Hypothalamus (tissue), 51 donors: Measurements from ENCODE around the gene HECTD1.
A peak's percentile ranks its signal among the peaks of the same experiment; 100 is the strongest.
"Not testable (repeated sequence)": the region's sequence is repeated elsewhere in the genome, so short reads cannot be mapped to it uniquely, and the experiment has no call there.

Experiments
- DNase-seq, 51 donors: peaks; one replicate each; lab custom pipeline; 2025; lab: John Stamatoyannopoulos, UW

HECTD1 gene

DNA sequence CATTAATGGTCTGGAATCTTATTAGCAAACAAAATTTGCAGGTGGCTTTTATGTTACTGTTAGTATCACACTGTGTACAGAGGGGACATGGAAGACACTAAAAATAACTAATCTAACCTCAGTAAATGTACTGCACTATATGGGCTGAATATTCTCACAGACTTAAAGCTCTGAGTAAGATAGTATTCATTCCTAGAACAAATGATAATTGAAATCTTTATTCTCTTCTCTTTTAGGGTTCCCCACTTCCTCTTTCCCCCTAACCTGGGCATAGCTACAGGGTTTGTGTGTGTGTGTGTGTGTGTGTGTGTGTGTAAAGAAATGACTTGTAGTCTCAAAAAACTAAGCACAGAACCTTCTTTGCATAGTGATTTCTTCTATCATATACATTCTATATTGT lies 21.4 kb upstream of the HECTD1 start:
- no peak for DNase-seq

DNA sequence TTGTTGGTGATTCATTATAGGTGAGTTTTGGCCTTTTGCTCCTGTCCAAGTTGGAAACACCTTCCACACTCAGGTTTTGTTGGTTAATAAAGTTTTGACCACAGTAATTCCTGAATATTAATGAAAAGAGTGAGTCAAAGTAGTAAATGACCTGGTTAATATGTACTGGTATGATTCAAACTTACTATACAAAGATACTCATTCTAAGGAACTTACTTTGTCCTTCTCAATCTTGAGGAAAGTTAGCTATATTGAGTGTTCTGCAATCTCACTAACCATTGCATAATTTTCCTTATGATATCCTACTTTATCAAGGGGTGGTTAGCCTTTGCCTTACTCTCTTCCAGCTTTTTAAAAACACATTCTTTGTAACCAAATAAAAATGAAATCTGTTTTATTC lies 20.9 kb upstream of the HECTD1 start:
- no peak for DNase-seq

DNA sequence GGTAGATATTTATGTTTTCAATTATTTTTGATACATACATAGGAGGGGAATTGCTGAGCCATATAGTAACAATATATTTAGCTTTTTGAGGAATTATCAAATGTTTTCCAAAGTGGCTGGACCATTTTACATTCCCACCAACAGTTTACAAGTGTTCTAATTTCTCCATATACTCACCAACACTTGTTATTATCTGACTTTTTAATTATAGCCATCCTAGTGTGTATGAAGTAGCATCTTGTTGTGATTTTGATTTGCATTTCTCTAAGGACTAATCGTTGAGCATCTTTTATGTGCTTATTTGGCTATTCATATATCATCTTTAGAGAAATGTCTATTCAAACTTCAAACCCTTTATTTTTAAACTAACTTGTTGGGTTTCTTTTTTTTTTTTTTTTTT lies 17.2 kb upstream of the HECTD1 start:
- no peak for DNase-seq

DNA sequence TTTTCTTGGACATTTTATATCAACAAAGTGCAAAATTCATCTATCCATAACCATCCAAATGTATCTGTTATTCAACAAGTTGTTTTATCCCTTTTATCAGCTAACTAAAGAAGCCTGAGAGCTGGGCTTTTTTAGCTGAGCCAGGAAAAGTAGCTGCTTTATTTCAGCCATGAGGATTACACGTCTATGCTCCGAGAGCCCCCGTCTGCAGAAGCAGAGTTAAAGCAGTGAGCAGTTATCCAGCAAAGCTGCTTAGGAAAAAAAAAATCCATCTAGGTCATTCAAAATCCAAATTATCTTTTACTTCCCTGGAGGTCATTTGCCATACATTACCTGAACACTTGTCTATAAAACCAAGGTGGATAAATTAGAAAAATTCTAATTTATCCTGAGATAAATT lies 15.7 kb upstream of the HECTD1 start:
- DNase-seq = no peak

DNA sequence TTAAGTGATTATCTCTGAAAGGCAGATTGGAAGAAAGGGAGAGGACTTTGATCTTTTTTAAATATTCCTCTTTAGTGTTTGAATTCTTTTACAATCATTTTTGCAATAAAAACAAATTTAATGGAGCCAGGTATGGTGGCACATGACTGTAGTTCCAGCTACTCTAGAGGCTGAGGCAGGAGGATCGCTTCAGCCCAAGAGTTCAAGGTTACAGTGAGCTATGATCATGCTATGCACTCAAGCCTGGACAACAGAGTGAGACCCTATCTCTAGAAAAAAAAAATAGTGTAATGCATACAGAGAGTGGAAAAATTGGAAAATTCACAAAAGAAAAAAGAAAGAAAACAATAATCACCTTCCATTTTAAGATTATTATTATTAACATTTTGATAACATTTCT lies 15.2 kb upstream of the HECTD1 start:
- no peak for DNase-seq

DNA sequence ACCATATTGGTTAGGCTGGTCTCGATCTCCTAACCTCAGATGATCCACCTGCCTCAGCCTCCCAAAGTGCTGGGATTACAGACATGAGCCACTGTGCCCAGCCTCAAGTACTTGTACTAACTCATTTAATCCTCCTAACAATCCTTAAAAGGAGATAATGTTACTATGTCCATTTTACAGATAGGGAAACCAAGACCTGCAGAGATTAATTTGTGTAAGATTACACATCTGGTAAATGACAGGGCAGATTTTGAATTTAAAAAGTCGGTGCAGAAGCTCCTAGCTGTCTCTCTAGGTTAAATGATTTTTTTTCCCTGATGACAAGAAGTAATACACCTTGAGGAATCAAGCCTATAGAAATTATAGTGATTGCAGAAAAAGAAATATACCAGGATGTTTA lies 13.7 kb upstream of the HECTD1 start:
- DNase-seq = no peak

DNA sequence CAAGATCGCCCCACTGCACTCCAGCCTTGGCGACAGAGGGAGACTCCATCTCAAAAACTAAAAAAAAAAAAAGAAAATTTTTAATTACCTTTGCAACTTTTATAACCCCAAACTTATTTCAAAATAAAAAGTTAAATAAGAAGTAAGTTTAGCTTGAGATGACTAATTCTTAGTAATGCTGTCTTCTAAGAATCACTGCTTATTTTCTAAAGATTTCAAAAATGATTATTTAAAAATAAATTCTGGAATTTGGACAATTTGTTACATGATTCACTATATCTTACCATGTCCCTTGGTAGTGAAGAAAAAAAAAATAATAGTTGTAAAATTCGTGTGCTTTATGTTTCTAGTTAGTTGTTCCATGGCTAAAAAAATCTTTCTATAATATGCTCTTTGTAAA lies 11.6 kb upstream of the HECTD1 start:
- DNase-seq = no peak

DNA sequence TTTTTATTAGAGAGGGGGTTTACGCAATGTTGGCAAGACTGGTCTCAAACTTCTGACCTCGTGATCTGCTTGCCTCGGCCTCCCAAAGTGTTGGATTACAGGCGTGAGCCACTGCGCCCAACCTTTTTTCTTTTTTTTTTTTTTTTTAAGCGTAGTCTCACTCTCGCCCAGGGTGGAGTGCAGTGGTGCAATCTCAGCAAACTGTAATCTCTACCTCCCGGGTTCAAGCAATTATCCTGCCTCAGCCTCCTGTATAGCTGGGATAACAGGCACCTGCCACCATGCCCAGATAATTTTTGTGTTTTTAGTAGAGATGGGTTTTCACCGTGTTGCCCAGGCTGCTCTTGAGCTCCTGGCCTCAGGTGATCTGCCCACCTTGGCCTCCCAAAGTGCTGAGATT lies 8.8 kb upstream of the HECTD1 start:
- no peak for DNase-seq

DNA sequence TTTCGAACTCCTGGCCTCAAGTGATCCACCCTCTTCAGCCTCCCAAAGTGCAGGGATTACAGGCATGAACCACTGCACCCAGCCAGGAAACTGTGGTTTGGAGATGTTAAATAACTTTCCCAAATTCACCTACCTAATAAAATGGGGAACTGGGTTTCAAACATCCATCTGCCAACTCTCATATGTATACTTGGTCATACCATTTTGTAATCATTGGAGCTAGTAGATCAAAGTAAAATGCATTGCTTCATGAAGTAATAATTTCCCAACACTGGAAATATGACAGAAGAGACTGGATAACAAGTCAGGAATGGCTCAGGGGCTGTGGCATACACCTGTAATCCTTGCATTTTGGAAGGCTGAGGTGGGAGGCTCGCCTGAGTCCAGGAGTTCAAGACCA lies 5.3 kb upstream of the HECTD1 start:
- DNase-seq = no peak

DNA sequence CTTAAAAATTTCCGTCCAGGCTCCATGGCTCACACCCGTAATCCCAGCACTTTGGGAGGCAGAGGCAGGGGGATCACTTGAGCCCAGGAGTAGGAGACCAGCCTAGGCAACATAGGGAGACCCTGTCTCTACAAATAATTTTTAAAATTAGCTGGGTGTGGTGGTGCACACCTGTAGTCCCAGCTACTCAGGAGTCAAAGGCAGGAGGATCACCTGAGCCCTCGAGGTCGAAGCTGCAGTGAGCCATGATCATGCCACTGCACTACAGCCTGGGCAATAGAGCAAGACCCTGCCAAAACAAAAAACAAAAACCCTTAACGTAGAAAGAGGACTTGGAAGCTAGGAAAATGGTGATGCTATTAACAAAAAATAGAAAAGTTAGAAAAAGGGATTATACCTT lies 2.0 kb upstream of the HECTD1 start:
- DNase-seq = no peak

DNA sequence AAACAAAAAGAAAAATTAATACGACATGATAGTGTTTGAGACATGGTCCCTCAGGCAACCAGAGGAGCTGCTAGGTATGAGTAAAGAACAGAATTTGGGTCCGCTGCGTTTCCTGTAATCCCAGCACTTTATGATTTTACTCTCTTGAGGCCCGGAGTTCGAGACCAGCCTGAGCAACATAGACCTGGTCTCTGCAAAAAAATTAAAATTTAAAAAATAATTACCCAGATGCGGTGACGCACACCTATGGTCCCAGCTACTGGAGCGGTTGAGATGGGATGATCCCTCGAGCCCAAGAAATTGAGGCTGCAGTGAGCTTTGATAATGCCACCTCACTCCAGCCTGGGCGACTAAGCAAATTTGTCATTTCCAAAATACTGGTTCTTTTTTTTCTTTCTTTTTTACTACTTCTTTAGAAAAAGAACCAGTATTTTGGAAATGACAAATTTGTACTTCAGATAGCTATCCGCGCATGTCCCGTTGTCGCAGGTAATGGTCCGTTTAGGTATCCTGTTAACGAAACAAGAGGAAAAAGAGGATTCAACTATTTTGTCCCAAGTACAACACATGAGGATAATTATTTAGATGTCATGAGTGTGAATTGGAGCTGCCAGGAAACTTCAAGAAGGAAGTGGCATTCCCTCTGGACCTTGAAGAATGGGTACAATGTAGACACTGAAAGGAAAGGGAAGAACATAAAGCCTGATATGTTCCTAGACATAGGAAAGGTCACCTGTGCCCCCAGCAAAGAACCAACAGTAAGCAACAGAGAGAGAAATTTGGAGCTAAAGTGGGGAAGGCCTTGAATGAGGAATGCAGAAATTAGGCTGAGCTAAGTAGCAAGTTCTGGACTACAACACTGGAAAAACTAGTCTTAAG lies 1.2 kb upstream of the HECTD1 start:
- peak in 2 of 51 donors; percentile 6 to 28 for DNase-seq

DNA sequence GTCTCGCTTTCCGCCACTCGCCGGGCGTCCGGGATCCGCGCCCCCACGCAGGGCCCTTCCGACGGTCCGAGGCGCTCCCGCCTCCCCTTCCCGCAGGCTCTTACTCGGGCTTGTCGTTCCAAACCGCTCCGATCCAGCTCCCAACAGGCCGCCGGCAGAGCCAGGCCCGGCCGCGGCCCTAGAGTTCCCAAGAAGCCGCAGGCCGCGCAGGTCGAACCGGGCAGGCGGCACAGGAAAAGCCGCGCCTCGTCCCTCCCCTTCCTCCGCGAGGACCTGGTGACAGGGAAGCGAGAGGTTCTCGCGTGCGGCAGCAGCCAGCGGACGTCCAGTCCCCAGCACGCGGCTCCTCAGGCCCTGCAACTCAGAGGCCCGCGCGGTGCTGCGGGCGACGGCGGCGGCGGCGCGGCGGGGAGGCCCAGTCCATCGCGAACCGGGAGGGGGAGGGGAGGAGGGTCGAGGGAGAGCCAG lies 272 bp downstream of the HECTD1 start:
- peak in 16 of 51 donors; percentile 41 to 96 (median 80) for DNase-seq

DNA sequence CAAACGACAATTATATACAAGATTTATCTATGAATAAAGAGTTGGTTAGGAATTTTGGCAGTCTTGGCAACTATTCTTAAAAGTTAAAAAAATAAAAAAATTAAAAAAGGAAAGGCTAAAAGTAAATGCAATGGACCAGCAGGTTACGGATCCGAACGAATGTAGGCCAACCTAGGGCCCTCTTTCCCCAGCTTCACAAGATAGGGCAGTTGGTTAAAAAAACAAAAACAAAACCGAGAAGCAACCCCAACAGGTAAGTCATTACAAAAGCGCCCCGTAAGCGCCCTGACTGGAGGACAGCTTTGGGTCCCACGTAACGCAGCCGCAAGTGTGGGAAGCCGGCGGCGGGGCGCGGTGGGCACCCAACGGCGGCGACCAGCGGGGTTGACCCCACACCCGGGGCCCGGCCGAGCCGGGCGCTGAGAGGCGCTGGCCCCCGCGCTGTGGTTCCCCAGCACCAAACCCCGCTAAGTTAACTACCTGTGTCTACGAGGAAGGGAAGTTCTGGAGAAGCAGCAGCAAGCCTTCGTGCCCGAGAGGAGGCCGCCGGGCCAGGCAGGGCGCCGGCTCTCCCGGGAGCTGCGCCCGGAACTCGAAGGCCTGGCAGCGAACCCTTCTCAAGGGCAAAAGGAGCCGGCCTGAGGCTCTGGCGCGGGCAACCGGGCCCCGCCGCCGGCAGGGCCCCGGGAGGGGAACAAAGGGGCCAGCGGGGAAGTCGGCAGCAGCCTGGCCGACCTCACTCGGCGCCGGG lies 882 bp downstream of the HECTD1 start:
- peak in 29 of 51 donors; percentile 2 to 65 (median 43) for DNase-seq

DNA sequence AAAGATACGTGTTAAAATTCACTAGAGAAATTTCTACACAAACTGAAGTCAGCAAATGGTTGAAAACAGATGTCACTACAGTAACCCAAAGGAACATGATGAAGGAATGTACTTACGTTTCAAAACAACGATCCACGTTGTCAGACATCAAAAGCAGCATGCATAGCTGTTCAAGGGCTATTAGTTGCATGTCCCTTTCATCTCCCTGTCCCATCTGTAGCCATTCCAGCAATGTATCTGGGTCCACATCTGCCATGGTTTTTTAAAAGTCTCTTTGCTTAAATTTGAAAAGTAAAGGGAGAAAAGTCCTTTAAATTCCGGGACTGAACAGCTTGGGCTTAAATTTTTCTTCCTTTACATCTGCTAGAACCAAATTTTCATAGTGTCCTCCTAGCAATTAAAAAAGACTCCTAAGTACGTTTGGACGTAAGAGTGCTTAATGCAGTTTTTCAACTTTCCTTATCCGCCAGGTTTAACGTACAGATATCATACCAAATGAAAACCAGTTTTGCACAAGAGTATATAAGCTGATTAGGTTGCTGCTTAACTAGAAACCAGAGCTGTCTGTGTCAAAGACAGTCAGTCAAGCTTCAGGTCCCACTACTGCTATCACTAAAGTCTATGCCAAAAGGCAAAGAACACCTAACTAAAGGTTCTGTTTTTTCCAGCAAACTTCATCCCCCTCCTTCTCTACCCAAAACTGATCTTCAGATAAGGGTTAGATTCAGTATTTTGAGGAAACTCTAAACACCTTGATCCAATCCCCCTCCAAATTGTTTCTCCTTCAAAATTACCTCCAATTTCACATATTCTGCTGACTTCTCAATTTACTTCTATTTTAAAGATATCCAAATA lies 1.7 kb downstream of the HECTD1 start:
- DNase-seq = peak in 1 of 51 donors; percentile 21

DNA sequence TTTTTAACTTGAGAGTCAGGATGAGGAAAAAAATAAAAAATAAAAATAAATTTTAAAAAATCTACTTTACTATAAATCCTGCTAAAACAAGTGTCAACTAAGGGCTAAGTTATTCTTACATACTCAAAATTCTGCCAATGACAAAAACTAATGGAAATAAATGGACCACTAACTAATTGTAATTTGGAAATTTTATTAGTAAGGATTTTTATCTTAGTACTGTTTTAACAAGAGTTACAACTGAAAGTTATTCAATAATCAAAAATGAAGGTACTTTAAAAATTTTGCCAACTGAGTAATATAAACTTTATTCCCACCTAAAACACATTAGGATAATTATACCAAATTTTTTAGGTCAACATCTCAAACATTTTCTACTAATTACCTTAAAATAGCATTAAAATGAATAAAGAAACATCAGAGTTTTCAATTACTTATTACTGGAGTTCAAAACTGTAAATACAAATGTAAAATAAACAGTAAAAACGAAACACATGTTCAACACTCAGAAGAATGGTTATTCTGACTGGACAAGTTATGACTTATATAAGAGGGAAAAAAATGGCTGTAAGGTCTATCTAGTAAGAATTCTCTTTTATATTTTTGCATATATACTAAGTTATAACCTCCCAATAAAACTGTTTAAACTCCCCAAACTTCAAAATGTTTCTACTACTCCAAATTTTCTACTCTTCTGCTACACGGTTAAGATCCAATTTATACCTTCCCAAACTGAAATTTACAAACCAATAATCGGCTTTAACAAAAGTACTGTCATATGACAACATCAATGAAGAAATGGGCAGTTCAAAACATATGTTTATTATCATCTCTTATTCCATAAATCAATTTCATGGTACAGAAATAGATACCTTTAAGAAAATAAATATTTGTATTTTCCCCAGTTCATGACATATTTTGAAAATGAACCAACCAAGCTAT lies 2.7 kb downstream of the HECTD1 start:
- DNase-seq = no peak

DNA sequence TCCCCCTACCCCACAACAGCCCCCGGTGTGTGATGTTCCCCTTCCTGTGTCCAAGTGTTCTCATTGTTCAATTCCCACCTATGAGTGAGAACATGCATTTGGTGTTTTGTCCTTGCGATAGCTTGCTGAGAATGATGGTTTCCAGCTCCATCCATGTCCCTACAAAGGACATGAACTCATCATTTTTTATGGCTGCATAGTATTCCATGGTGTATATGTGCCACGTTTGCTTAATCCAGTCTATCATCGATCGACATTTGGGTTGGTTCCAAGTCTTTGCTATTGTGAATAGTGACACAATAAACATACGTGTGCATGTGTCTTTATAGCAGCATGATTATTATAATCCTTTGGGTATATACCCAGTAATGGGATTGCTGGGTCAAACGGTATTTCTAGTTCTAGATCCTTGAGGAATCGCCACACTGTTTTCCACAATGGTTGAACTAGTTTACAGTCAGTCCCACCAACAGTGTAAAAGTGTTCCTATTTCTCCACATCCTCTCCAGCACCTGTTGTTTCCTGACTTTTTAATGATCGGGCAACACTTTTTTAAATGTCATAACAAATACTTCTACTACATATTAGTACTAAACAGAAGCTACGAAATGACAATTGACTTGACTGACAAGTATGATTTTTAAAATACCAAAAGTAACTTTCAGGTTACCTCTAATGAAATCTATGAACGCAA lies 3.5 kb downstream of the HECTD1 start:
- not testable (repeated sequence) for DNase-seq

DNA sequence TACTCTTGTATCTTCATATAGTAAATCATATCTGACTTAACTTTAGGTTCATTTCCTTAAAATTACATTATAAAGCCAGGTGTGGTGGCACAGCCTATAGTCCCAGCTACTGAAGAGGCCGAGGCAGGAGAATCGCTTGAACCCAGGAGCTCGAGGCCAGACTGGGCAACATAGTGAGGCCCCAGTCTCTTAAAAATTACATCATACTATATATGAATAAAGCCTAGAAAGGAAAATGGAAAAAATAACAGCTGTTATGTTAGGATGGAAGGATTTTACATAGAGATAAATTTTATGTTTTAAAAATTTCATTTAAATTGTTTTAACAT lies 4.2 kb downstream of the HECTD1 start:
- DNase-seq = no peak

DNA sequence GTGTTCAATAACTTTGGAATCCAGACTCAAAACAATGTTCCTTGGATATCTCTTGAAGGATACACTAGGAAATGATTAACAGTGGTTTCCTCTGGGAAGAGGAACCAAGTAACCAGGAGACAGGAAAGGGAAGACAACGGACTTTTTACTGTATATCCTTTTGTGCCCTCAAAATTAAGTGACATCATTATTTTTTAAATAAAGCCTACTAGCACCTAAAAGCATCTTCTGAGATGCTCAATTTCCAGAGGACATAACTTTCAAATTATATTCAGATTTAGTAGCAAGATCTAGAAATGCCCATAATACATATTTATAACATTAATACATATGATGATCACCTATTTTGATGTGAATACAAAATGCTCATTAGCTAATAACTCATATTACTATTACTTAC lies 6.5 kb downstream of the HECTD1 start:
- no peak for DNase-seq

DNA sequence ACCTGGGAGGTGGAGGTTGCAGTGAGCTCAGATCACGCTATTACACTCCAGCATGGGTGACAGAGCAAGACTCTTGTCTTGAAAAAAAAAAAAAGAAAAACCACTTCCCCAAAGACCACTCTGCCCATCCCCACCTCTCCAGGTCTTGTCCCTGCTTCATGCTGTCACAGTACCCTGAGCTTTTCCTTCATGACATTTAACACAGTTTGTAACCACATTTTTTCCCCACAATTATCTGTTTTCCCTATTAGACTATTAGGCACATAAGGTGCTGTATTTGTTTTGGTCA lies 6.9 kb downstream of the HECTD1 start:
- no peak for DNase-seq

DNA sequence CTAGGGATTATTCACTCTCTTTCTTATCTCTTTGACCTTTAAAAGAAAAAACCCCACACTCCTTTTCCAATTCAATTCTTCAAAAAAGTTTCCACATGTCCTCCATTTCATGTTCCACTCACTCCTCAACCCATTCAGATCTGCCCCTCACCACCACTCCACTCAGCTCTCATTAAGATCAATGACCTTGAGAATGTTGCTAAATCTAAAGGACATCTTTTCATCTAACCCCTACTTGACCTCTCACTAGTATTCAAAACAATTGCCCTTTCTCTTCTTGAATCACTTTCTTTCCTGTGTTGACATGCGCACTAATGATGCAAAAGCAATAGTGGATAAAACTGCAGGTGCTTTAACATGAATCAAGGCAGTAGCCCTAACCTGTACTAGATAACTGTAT lies 9.9 kb downstream of the HECTD1 start:
- no peak for DNase-seq
